GM21529 (cell line): Measurements from ENCODE around the gene FAM149A.

Source experiments
- ATAC-seq: cut with Tn5 transposase; IDR thresholded peaks from one replicate; pipeline ENCODE4 v1.9.1; 2021; ENCODE audit not compliant: unreplicated experiment

The FAM149A gene

DNA sequence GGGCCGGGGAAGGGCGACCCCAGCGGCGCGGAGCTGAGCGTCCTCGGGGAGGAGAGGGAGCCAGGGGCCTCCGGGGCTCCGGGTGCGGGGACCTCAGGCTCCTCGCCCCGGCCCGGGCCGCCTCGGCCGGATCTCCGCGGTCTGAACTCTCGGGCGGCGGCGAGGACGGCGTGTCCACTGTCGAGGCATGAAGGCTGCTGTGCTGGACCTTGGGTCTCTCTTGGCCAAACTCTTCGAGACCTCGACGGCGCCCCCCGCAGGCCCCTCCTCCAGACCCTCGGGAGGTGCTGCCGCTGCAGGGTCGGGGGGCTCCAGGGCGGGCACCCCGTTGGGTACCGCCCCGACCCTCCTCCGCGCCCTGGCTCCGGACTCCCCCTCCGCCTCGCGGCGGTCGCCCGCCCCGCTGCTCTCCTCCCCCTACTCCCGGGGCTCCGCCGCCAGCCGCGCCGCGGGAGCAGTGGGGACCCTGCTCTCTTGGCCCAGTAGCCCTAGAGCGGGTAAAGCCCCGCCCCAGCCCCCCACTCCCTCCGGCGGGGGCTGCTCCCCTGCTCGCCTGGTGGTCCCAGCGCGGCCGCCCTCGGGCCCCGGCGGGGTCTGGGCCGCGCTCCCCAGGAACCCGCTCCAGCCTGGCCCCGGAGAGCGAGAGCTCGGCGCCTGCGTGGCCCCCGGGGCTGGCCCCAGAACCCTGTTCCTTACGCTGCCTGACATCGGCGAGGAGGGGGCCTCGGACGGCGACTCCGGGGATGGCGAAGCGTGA, 564 bp downstream of the FAM149A start:
- ATAC-seq: peak; percentile 32

DNA sequence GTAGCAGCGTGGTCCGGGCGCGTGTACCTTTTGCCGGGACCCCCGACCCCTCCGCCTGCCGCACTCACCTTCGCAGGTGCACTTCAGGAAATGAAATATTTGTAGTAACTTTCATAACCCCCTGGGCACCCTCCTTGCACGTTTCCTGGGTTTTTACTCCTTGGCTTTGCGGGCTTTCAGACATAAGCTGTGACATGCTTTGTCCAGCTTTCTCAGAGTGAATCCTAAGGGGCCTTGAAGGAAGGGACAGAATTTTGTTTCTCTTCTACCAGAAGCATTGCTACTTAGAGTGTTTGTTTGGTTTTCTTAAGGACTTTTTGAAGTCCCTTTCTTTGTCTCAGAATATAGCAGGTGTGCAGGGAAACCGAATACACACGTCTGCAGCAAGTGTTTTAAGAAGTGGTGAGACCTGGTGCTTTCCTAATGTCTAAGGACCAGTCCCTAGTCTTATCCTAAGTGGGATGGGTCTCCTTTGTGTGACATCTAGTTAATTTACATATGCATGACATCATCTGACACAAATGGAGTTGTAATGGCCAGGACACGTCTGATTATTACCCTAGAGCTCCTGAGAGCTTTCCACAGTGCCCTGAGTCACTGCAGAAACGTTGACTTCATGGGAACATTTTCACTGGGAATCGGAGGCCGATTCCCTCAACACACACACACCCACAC, 1.3 kb downstream of the FAM149A start:
- ATAC-seq: peak; percentile 32

DNA sequence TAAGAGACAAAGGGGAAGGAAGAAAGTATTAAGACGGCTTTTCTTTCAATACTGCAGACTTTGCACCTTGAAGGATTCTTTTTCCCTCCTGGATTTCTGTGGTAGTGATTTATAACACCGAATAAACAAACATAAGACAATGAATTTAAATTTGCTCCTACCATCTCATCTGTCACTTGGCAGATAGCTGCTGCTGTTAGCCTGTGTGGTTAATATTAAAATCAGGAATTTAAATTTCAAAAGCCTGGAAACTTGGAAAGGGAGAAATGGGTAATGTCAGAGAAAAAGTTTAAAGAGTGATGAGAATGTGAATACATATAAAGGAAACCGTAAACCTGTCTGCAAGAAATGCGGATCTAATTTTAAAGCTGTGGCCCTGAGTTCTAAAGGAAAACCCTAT, 3.4 kb downstream of the FAM149A start:
- no peak for ATAC-seq

DNA sequence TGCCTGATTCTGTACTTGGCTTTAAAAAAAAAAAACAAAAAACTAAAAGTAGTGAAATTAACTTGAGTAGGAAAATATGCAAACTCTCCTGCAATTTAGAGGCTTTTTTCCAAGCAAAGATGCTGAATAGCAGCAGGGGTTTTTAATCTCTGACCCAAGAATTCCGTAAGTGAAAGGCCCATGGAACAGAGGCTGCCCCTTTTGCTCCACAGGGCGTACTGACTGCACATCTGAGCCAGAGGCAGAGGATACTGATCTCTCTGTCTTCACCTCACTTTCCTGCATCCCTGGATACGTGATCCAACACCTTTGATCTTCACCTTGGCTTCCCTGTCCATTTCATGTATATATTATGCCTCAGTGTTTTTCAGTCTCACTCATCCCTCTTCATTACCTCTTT, 3.9 kb downstream of the FAM149A start:
- no peak for ATAC-seq

DNA sequence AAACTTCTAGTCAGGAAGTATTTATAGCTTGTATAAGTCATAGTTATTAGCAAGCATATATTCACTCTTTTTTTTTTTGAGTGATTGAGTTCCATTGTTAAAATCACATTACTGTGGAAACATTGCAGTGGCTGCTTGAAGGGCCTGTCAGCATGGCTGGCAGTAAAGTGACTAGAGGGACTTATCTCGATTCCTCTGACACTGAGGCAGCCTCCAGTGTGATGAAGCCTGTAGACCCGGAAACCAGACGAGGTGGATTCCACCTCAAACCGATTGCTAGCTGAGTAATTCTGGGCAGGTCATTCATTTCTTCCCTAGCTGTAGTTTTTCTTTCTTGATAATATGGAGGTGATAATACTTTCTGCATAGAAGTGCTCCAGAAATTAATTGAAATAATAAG, 4.7 kb downstream of the FAM149A start:
- no peak for ATAC-seq

DNA sequence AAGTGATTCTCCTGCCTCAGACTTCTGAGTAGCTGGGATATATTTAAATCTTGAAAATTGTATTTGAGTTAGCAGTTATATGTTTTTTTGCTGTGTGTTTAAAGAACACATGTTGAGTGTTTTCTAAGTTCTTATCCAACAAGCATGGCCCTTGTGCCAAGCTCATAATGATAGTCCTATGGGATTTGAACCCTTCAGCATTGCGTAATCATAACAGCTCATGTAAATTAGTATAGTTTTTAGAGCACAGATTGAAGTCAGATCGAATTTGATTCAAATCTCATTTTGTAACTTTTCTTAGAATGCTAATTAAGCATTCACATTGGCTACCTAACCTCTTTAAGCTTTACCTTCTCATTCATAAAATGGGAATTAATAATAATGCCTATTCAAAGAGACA, 12.2 kb downstream of the FAM149A start:
- no peak for ATAC-seq

DNA sequence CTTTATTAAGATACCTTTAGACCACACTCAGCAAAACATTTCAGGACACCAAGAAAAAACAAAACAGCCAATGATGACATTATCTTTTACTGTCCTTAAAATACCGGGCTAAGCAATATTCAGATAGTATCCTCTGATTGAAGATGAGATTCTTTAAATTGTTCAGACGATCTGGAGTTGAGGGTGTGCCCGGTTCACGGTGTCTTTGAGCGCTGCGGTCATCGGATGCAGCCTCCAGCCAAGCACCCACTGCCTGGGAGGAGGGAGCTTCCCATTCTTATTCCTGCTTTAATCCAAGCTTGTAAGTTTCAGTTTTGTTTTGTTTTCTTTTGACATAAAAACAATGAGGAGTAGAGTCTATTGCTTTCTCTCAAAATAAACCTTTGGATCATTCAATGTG, 14.1 kb downstream of the FAM149A start:
- ATAC-seq: no peak

DNA sequence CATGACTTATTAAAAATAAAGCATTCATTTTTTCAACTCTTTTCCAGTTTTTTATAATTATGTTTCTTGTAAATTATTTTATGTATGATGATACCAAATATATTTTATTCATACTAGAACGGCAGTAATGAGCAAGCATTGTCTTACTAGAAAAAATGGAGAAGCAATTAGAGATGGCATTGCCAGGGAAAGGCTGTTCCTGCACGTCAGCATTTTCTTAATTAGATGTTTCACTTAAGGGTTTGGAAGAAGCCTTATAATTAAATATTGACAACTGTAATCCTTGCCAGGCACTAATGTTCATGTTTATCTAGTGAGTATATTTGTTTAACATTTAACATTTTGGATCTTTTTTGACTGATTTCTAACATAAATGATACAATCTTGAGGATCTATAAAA, 16.6 kb downstream of the FAM149A start:
- ATAC-seq: no peak

DNA sequence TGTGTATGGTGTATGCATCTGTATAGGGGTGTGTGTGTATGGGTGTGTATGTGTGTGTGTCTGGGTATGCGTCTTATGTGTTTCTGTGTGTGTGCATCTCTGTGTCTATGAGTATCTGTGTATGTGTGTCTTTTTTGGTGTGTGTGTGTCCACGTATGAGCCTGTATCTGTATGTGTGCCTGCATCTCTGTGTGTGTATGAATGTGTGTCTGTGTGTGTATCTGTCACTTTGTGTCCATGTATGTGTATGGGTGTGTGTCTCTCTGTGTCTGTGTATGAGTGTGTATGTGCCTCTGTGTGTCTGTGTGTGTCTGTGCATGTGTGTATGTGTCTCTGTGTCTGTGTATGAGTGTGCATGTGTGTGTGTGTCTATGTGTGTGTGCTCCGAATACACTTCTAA, 24.3 kb downstream of the FAM149A start:
- no peak for ATAC-seq

DNA sequence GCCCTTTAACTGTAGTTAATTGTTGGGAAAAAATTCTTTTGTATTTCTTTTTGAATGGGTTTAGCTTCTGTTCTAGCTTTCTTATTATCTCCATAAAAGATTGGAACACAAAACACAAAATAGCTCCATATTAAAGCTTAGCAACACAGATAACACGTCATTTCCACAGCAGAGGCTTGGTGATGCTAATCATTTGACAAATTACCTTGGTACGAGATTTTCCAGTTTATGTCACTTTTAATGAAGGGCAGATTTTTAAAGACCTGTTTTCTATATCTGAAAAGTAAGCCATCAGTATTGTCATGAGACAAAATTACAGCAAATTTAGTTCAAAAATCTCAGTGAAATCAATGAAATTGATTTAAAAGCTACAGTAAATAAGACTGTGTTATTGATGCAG, 27.4 kb downstream of the FAM149A start:
- no peak for ATAC-seq

DNA sequence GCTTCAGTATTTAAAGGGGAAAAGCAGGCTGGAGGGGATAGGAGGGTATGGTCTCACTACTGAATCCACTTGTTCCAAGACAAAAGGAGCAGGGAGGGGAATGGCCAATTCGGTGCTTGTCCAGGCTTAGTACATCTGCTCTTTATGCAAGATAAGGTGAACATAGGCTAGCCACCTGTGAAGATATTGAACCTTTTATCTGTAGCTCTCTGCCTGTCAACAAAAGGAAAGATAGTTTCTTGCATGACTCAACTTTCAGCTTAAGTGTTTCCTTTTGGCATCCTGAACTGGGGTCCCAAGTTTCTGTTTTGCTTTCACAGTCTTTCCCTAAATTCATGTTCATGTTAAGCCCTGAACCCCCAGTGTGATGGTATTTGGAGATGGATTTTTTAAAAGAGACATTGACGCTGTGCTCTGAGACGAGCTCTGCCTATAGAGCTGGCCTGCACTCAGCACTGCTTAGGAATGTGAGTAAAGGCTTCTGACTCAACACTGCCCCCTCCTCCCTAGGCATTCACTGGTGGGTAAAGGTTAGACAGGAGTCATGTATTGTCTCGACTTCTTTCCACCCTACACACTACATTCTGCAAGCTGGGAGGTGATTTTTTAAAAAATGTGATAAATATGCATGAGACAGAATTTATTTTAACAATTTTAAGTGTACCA, 28.2 kb downstream of the FAM149A start:
- ATAC-seq: no peak

DNA sequence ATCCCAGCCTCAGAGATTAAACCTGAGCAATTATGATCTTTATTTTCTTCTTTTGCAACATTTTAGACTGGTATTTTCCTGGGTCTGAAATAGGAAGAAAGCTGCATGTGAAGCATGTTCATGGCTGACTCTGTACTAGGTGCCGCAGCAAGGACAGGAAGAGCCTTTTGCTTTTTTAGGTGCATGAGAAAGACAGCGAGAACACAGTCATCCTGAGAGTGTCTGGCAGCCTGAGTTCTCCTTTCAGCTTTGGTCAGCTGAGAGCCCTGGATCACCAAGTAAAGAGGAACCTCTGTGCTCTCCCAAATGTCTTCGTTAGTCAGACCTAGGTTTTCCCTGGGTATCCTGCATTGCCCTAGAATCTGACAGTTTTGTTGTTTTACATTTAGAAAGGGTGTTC, 29.8 kb downstream of the FAM149A start:
- peak; percentile 99 for ATAC-seq

DNA sequence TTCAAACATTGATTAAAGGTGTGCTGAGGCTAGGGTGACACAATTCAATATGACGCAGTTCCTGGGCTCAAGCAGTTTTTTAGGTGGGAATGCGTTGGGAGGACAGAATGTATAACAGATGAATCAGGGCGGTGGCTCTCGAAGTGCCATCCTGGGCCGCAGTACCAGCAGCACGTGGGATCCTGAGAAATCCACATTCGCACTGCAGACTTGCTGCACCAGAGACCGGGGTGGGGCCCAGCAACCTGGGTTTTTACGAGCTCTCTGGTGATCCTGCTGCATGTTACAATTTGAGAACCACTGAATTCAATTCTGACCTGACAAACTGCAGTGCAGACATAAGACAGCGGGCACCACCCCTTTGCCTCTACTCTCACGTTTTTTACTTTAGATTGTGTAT, 30.4 kb downstream of the FAM149A start:
- ATAC-seq: no peak

DNA sequence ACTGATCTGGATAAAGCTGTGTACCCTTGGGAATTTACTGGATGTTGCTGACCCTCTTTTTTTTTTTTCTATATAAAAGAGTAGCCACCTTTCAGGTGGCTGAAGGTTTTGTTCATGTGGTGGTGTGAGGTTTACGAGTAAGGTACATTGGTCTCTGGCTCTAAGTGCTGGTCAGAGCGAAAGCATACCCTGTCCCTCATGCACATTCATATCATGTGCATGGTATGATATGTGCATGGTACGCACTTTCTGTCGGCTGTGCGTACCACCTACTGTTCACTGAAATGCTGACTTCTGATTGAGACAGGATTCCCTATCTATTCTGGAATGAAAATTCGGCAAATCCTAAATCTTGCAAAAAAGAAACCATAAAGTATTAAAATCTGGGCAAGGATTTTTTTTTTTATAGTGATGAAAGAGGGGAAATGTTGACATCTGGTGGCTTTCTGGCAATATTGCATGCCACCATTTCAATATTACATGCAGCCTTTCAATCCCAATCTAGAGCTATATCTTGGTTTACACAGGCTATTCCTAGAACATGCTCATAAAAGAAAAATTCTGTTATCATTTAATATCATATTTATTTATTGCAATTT, 32.8 kb downstream of the FAM149A start:
- ATAC-seq: no peak

DNA sequence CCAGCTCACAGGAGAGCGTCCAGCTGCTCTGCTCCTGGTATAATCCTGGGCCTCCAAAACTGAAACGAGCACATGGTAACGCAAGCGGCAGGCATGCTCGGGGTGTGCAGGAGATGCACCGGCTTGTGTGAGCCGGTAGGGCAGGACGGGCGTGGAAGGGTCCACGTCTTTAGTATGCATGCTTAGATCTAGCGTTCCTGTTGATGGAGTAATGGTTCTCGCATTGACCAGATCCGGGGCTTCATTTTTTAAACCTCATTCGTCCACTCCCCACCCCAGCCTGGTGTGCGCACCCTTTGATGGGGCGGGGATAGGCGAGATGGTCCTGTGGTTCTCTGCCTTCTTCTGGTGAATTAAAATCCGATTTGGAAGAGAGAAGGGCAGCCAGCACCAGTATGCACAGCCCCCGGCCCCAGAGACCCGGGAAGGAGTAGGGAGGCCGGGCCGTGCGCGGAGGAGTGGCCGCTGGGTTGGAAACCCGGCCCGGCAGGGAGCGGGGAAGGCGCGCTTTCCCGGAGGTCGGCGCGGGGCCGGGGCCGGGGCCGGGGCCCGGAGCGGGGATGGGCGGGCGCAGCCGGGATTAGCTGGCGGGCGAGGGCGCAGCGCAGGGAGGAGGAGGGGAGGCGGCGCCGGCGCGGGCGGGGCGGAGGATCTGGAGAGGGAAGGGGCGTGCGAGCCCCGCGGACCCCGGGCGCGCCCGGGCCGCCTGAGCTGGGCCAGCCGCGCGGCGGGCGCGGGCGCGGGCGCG, 39.9 kb downstream of the FAM149A start:
- ATAC-seq: peak; percentile 46

DNA sequence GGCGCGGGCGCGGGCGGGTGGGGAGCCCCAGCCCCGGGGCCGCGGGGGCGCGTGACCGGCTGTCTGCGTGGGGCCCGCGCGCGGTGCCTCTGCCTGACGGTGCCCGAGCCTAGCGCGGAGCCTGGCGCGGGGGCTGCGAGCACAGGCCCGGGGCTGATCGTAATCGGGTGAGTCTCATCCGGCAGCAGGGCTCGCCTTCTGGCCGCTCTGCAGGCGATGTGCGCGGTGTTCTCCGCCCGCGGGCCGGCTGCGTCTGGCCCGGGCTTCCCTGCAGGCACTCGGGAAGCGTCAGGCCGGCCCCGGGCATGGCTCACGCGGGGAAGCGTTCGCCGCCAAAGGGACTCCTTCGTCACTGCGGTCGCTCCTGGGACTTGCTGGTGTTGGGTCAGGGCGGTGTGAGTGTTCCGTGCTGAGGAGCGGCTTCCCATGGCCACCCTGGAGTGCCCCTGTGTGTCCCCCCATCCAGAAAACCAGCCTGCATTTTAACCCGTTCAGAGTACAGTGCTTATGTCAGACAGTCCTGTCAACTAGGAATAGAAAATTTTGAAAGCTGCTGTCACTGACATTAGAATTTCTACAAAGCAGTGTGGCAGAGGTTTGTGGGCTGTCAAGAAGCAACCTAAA, 40.6 kb downstream of the FAM149A start:
- peak; percentile 41 for ATAC-seq

DNA sequence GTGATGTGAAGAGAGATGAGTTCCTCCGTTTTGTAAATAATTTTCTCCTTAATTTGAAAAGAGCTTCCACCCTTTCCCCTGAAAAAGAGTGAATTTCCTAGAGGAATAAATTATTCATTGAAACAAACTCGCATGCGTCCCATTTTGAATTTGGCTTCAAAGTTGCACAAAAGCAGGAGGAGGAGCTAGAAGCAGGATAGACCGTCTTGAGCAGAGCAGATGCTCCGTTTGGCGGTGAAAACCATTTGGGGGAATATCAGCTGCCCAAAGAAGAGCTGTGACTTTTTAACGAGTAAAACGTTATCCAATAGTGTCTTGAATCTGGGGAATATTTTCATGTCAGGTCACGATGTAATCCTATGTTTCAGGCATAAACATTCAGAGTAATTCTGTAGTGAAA, 42.0 kb downstream of the FAM149A start:
- no peak for ATAC-seq

DNA sequence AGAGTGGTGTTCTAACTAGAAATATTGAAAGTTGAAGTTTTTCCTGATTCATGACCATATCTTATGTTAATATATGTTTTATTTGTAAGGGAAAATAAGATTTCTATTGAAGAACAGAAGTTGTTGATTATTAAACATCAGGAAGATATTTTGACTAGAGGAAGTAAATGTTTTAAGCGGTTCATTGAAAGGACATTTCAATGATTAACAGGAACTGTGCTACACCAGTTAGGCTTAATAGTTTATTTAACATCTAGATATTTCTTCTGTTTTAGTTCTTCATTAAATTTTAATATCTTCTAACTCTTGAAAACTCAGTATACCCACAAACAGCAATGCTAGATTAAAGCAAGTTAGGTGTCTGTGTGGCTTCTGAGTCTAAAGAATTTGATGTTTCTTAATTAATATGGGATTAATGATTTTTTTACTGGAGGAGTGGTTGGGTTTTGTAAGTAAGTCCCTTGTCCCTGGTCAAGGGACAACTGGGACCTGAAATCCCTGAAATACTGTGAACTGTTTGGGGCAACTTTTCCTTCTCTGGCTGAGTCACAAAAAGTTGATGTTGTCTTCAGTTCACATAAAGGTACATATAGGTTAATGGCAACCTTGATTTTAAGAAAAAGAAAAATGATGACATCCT, 44.0 kb downstream of the FAM149A start:
- no peak for ATAC-seq

DNA sequence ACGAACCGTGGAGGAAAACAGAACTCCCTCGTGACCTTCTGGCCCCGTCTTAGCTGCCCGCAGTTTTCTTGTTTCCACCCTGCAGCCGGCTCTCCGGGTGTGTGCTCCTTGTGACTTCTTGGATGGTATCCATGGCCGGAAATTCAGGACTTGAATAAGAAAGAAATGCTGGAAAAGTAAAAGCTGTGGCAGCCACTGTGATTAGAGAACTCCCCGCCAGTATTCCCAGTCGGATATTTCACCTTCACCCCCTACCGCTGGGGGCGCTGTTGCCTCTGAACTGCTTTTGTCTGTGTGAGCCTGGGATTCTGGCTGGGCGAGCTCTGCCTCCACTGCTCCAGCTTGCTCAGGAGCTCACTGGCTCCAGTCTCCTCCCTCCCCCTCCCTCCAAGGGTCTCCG, 45.4 kb downstream of the FAM149A start:
- ATAC-seq: no peak

DNA sequence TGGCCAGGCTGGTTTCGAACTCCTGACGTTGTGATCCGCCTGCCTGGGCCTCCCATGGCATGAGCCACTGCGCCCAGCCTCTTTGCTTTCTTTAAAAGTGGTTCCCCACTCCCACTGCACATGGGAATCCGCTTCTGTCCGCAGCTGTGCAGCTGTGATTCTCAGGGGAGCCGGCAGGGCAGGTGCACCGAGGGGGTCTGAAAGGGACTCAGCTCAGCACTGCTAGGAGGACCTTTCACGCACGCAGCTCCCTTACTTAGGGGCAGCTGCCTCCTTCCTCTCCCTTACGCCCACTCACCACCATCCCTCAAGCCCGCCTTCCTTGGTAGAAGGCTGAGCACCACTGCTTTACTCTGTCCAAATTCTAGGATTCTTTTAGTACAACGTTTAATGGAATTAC, 46.4 kb downstream of the FAM149A start:
- peak; percentile 57 for ATAC-seq
